NCI-H446 treated with DMSO at 0.1 percent for 48 hours (cell line): Measurements from ENCODE around the gene ARID3C.
A peak's percentile ranks its signal among the peaks of the same experiment; 100 is the strongest.

Experiments used
- DNase-seq: peaks from one replicate; lab custom pipeline; 2025; lab: John Stamatoyannopoulos, UW

The ARID3C gene, protein sequence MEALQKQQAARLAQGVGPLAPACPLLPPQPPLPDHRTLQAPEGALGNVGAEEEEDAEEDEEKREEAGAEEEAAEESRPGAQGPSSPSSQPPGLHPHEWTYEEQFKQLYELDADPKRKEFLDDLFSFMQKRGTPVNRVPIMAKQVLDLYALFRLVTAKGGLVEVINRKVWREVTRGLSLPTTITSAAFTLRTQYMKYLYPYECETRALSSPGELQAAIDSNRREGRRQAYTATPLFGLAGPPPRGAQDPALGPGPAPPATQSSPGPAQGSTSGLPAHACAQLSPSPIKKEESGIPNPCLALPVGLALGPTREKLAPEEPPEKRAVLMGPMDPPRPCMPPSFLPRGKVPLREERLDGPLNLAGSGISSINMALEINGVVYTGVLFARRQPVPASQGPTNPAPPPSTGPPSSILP

DNA sequence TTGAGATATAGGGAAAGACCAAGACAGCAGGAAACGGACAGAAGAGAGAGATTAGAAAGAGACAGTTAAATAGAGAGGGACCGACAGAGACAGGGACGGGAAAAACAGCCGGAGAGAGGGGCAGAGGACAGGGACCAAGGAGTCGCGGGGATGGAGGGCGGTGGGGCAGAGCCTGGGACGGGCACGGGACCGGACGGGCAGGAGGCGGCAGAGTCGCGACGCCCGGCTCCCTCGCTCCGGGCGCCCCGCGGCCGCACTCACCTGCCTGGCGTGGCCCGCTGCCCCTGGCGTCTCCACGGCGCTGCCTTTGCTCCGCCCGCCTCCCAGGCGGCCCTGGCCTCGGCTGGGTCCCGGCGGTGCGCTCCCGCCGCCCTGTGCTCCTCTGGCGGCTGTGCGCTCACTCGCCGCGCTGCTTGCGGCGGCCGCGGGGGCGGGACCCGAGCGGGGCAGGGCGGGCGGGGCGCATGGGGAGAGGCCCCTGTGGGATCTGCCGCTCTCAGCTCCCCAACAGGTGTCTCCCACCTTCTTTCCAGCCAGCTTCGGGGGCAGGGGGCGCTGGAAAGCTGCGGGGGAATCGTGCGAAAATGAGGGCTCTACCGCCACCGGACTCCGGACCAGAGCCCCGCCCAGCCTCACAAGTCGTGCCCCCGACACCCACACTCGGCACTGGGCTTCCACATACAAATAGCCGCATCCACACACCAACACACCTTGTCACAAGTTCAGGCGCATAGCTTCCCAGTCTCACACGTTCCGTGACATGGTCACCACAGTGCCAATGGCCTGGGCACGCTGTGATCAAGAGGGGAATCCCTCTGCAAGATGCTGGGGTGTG lies at the start of gene ARID3C:
ARID3C (minus strand) TSS at position 411 of the 835 bp plus-strand sequence. CDS start 1,052 bp downstream, outside the sequence.
- no peak for DNase-seq

DNA sequence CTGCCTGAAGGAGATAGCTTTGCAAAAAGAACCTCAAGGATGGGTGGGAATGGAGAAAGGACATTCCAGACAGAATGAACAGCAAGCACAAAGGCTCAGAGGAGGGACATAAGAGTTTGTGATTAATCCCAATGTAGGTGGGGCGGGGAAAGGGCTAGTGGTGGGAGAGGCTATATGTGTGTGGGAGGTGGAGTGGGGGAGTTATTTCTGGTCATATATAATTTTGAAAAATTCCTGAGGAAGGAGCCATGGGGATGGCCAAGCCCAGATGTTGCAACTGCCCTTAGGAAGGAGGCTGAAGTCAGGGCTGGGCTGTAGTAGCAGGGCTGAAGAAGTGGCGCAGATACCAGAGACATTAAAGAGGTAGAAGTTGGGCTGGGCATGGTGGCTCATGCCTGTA lies 47.0 kb upstream of the ARID3C start:
- DNase-seq = no peak

DNA sequence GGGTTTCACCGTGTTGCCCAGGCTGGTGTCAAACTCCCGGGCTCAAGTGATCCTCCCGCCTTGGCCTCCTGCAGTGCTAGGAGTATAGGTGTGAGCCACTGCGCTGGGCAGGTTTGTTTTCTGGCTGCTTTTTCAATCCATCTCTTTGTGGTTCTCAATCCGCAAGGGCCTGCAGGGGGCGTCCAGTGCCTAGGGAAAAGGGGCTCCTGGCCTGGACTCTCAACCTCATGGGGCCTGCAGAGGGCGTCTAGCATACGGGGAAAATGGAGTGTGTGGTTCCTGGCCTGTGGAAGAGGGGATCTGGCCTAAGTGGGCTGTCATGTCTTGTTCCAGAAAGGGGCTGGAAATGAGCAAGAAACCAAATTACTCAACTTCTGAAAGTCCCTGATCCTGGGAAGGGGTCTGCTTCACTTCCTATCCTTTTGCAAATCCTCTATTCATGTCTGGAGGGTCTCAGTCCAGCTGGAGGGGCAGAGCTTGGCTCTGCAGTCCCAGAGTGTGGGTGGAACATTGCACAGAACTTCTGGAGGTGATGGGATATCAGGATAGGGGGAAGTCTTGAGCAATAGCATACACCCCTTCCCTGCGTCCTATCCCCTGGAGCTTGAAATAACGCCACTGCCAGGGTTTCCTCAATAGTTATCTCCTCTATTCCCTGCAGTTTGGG lies 46.3 kb upstream of the ARID3C start:
- DNase-seq = peak; percentile 61

DNA sequence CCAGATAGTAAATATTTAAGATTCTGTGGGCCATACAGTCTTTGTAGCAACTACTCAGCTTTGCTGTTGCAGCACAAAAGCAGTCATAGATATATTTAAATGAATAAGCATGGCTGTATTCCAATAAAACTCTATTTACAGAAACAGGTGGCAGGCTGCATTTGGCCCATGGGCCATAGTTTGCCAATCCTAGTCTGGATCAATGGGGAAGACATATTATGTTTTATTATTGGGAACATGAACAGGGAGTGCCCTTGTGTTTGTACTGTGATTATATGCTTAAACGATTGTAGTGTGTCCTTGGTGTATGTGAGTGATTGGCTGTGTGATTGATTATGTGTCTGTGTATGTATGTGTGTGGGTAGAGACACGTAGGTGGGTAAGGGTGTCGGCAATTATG lies 45.6 kb upstream of the ARID3C start:
- DNase-seq = no peak

DNA sequence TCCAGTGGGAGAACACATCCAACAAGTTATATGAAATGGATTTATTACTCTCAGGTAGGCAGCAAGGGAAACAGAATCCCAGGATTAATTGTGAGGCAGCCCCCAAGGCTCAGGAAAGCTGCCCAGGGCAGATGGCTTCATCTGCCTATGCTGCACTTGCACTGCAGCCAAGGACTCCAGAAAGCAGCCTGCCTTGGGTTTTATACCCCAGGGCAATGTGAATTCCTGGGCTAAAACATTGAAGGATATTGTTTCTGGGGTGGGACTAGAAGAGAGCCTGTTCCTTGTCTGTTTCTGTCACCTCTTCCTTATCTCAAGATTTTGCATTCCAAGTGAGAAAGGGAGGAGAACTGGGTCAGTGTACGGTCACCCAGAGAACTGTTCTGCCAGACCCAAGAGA lies 42.4 kb upstream of the ARID3C start:
- no peak for DNase-seq

DNA sequence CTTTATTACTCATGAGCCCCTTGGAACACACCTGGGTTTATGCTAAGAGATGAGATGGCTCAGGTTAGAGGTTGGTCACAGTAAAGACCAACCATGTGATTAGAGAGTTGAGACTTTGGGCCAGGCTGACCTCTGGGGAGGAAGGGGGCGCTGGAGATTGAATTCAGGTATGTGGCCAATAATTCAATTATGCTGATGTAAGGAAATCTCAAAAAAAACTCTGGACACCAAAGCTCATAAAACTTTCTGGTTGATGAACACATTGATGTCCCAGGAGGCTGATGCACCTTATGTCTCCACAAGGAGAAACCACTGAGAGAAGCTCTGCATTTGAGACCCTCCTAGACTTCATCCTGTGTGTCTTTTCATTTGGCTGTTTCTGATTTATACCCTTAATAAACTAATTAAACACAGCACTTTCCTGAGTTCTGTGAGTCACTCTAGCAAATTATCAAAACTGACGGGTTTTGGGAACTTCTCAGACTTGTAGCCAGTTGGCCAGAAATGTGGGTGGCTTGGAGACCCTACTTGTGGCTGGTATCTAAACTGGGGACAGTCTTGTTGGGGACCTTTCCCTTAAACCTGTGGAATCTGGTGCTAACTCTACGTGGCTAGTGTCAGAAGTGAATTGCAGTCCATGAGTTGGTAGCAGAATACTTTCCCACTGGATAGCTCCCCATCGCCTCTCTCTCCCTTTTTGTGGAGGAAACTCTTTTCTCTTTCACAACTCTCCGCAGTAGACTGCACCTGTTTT lies 41.1 kb upstream of the ARID3C start:
- DNase-seq = no peak

DNA sequence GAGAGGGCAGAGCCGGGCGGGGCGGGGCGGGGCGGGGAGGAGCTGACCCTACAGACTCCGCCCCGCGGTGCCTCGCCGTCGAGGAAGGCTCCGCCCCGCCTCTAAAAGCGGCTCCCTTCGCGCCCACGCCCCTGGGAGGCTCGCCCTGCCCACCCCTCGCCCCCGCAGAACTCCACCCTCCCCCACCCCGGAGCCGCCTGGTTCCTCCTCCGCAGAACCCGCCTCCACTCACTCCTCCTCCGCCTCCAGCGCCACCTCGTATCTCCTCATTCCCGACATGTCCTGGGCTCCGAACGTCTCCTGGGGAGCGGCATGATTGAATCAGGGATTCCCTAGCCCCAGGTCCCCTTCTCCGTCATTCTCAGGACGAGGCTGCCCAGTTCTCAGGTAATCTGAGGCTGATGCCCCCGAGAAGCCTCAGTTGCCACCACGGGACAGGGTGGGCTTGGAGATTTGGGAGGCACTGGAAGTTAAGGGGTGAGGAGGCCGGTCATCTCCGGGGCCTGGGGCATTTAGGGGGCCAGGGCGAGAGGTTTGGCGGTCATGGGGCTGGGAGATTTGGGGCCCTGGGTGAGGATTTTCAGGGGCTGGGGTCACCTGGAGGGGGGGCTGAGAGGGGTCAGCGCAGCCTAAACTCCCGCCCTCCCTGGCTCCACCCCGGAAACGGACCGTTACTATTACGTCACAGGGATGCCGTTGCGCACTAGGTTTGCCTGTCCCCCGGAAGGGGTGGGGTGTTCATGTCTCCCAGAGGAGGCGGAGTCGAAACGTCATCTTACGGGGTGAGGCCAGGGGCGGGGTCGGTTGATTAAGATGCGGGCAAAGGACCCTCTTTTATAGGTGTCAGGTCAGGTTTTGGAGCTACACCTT lies 36.8 kb upstream of the ARID3C start:
- DNase-seq = peak; percentile 69

DNA sequence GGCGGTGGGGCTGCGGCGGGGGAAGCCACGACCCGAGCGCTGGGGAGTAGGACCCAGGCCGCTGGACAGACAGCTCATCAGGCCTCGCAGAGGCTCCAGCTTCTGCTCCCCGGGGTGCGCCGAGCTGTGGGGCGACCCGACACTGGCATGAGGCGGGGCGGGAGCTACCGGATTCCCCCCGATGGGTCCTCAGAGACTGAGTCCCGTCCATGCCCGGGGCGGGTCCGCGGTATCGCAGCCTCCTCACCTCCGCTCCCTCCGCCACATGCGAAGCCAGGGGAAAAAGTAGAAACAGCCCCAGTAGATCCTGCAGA lies 36.2 kb upstream of the ARID3C start:
- DNase-seq = no peak

DNA sequence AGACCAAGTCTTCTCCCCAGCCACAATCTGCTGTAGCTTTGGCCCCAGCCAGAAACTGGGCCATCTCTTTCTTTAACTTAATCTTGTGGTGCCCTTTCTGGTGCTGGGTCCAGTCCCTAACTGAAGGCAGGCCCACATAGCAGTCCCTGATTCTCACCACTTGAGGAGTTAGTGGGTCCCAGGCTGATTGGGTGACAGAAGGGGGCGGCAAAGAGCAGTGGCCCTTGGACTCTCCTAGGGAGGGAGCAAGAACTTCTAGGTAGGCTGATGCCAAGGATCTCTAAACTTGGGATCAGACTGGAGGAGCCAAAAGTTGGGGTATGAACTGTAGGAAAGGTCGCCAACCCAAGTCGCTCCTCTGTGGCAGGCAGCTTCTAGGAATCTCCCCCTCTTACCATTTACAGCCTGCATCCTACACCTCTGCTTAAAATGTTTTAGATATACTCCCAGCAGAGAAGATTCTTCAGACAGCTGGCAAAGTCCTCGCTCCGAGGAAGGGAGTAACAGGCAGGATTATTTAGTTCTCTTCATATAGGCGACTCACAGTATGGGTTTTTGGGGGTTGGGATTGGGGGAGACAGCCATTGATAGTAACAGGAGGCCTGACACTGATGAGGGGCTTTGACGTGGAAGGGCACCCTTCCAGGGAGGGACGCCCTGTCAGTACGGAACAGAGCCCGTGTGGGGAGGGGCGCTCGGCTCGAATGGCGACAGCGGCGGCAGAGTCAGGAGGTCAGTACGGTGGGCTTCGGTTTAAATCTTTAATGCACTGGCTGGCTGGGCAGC lies 35.6 kb upstream of the ARID3C start:
- no peak for DNase-seq

DNA sequence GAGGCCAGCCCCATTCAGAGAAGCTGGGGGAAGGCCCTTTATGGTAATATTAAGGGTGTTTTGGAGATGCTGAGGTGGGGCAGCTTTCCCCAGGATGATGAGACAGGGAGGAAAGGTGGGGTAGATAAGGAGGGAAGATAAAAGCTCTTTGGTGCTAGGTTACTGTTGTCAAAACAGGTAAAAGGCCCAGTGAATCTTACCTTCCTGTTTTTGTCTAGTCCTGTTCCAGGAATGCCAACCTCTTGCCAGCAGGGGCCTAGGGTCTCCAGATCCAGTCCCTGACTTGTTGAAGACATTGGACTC lies 34.4 kb upstream of the ARID3C start:
- DNase-seq = no peak

DNA sequence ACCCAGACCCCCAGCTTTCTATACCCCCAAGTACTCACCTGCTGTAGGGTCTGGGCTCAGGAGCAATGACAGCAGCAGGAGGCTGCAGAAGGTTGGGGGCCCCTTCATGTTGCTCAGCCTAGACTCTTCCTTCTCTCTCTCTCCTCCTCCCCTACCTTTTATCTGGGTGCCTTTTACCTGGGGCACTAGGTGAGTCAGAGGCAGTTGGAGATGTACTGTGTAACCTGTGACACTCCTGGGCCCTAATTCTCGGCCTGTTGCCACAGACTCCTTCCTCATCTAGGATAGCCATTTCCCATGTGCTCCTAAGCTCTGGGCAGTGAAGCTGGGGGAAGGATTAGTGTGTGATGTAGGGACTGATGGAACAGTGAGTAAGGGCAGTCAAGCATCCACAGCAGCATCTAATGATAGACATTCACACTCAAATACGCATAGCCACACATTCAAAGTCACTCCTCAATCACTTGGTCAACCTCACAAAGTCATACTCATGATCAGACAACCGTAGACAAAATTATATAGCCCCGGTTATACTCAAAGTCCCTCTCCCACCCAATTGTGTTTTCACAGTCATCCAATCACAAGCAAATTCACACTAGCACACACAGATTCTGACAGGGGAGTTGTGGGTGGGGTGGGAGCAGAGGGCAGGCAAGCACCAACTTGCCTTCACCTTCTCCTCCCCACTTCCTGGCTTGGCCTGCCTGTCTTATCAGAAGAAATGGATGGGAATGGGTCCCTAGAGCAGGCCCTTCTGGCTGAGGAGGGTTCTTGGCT lies 33.8 kb upstream of the ARID3C start, which contains the start of gene CCL27:
CCL27 (minus strand) TSS at position 132 of the 777 bp plus-strand sequence; CDS start at position 108, 24 bp downstream.
- DNase-seq = no peak

DNA sequence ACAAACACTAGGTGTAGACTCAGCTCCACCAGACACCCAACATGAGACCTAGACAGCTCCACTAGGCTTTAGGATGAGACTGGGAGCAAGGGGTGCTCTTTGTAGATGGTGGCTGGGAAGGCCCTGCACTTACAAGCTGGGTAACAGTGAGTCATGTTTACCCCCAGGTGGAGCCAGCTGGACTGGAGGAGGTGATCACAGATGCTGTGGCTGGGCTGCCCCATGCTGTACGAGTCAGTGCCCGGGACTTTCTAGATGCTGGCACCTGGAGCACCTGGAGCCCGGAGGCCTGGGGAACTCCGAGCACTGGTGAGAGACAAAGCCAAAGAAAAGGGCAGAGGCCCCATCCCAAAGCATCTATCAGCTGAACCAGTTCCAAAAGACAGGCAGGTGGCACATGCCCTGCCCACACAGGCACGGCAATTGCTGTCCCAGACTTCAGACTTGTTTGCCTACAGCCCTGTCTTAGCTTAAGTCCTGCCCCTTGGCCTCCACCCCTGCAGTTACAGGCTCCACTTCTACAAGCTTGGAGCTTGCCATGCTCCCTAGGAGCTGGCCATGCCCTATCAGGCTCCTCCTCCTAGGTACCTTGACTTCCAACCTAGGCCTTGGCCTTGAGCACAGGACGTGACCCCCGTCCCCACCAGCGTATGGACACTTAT lies 30.9 kb upstream of the ARID3C start:
- no peak for DNase-seq

DNA sequence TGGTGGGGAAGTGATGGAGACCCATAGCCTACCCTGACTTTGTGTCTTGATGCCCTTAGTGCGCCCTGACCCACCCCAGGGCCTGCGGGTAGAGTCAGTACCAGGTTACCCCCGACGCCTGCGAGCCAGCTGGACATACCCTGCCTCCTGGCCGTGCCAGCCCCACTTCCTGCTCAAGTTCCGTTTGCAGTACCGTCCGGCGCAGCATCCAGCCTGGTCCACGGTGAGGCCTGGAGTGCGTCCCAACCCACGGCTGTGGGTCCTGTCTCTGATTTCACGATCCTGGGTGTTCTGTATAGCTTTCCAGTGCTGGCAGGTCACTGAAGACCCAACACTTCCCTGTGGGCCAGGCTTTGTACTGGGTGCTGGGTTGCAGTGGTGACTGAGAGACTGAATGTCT lies 29.6 kb upstream of the ARID3C start:
- DNase-seq = no peak

DNA sequence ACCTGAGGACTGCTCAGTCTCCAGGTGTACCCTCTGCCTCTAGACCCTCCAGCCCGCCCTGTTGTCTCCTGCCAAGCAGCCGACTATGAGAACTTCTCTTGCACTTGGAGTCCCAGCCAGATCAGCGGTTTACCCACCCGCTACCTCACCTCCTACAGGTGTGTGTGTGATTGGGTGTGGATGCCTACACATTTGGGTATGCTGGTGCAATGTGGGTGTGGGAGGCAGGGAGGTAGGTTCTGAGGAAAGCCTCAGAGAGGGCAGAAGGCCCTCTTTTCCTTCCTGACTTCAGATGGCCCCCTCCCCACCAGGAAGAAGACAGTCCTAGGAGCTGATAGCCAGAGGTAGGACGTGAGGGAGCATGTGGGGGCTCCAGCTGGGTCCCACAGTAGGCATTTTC lies 28.1 kb upstream of the ARID3C start:
- no peak for DNase-seq

DNA sequence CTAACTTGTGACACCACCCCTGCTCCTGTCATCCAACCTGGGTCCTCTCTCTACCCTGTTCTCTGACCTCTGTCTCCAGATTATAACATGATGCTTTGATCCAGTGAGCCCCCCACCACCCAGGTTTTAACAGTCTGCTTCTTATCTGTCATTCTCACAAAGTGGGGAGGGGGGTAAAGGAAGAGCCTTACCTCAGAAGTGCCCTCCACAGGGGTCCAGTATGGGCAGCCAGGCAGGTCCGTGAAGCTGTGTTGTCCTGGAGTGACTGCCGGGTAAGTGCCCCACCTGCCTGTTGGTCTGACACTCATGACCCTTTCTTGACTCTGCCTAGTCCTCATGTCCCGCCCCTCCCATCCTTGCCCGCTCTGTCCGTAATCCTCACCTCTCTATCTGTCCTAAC lies 26.5 kb upstream of the ARID3C start:
- DNase-seq = no peak

DNA sequence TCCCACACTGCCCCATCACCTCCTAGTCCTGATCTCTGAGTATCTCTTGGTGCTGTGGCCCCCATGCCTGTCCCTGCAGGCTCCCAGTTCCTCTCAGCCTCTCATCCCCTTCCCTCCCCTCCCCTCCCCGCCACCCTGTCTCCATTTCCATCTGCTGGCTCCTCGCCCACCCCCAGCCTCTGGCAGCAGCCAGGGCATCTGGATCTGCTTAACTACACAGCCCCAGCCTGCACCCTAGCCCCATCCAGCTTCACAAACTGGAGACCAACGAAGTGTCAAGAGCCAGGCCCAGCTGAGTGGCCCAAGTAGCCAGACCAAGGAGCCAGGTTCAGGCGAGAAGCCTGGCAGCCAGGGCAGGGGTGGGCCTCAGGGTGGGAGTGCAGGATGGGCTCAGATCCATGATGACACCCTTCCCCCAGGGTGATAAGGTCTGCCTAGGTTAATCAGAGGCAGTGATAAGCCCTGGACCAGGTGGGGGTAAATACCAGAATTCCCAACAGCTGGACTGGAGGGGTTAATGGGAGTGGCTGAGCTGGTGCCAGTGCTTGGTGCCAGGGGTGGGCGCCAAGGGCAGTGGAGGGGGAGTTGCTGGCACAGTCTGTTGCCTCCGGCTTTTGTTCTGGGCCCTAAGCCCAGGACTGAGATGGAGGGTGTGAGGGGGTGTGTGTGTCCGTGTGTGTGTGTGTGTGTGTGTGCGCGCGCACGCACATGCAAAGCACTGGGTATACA lies 25.6 kb upstream of the ARID3C start:
- peak; percentile 93 for DNase-seq

DNA sequence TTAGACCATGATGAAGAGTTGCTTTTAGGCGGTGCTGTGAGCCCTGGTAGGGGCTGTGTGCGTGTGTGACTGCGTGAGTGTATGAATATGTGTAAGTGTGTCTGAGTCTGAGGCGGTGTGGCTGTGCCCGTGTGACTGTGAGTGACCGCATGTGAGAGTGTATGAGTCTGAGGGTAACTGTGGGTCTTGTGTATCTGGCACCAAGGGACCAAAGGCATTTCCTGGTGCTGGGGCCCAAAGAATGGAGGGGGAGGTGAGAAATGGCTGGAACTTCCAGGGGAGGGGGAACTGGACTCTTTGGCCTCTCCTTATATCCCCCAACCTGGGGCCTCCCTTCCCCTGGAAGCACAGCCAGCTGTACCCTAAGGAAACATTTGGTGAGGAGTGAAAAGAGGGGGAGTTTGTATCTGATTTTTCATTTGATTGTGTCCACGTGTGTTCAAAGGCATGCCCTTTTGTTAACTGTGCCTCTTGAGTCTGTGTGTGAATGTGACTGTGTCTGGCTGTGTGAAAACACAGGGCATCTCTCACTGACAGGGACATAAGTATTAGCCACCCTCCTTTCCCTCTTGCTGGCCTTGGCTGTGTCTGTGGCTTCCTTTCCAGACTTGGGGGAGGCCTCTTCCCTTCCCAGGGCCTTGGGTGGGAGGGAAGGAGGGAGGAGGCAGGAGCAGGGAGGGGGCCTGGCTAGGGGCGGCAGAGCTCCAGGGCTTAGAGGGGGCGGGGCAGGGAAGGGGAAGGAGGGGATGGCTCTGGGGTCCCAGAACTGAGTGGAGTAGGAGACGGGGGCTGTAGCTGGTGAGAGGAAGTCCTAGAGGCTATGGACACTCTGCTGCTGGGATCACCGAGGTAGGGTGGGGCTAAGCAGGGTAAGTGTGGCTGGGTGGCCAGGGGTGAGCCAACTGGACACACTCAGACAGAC lies 24.5 kb upstream of the ARID3C start:
- DNase-seq = no peak
